ENCODE measurements around the gene TRAM2. TPM values are rescaled to one million over a fixed set of nuclear protein-coding genes. Genes with fewer than 3 reads are reported as not detected.

The TRAM2 gene
- total and polyA plus RNA-seq, 9 of the 15 experiments (the other 6 are each of a cell fraction or from before 2014, with no cell fraction given) = 2.6 to 13.3 (median 8.9) TPM

GRCh38 chr6:52558266-52559000 lies 18.4 kb downstream of the TRAM2 start:
- Histone ChIP-seq H3K79me2 (ENCODE audit: control insufficient read depth, insufficient read depth, low read length) (peaks cover 14% of the 10 kb centered on the region), H3K27me3 (ENCODE audit: control insufficient read depth in 2 of 2, insufficient read depth in 2 of 2, low read length in 2 of 2) (no peaks in the 10 kb centered on the region), H3K9me1 (ENCODE audit: control insufficient read depth, insufficient read depth, low read length) (no peaks in the 10 kb centered on the region), H3K4me1 (replicated peaks in 1 of 2; ENCODE audit: control insufficient read depth in 2 of 2, insufficient read depth in 2 of 2, low read length in 2 of 2) (peaks cover 9 to 20% of the 10 kb centered on the region in 2 experiments), H3K36me3 (ENCODE audit: control insufficient read depth, insufficient read depth, low read length) (no peaks in the 10 kb centered on the region), H2AFZ (ENCODE audit: low read depth, low read length) (no peak overlapping the region), H4K20me1 (replicated peaks; ENCODE audit: control insufficient read depth, insufficient read depth, low read length) (peaks cover 3% of the 10 kb centered on the region; the same call in 1 of the 2 replicates), H3K9me3 (replicated peaks; ENCODE audit: control insufficient read depth, insufficient read depth, low read depth, low read length) (no peaks in the 10 kb centered on the region), H3K4me3 (no peak overlapping the region), H3K4me2 (ENCODE audit: insufficient read depth, low read length) (no peak overlapping the region), H3K27ac (ENCODE audit: extremely low read depth, low read depth, low read length) (no peak overlapping the region), H3K9ac (ENCODE audit: insufficient read depth in 1 of 2, low read depth in 2 of 2, low read length in 2 of 2) (no peak overlapping the region)
- ChIA-PET CTCF (ENCODE audit: low intra/inter-chr PET ratio) (no interaction called here), POLR2A (interaction anchor here (0.7 kb wide), 1 partner anchor 12 kb away, joined by 3 read pairs; no protein-coding TSS in a partner anchor)
- in situ Hi-C loops (cut with MboI) (no loop called here), intact Hi-C loops (cut with micrococcal nuclease) (no loop called here)
- no peak for TF ChIP-seq KLF16 (IDR thresholded peaks at IDR 0.05)
- TF ChIP-seq TEAD4 (IDR thresholded peaks at IDR 0.05; ENCODE audit: low read length) = 0 out of 2 replicates have a peak, but pooled peaks have one; percentile 11
- no peak for TF ChIP-seq TEAD4 (CRISPR knock-in tag; IDR thresholded peaks at IDR 0.05; ENCODE audit: borderline replicate concordance)
- TF ChIP-seq SRF (CRISPR knock-in tag; IDR thresholded peaks at IDR 0.05) = no peak
- TF ChIP-seq CBFA2T3 (IDR thresholded peaks at IDR 0.05) = peak; percentile 54
- peak; percentile 20; the same call in 1 of the 2 replicates for TF ChIP-seq CBFA2T2 (conservative IDR thresholded peaks at IDR 0.05)
- peak; percentile 67 for TF ChIP-seq CEBPB (tag; IDR thresholded peaks at IDR 0.05)
- FAIRE-seq = peak; percentile 64
- peak in 1 of 4 experiments; percentile 23 for DNase-seq (ENCODE audit: extremely low read depth in 1 of 4, low spot score in 3 of 4)
- ATAC-seq = no peak; the same call in 1 of the 3 replicates
- 62% methylated on average over 6 of the region's 6 CpGs for WGBS (ENCODE audit: insufficient coverage, low coverage, missing lambda C conversion rate)
- BruUV-seq (replicated peaks) = no TSS peak
